K562 (cell line): Measurements from ENCODE around the gene FBXO17. TPM values are rescaled to one million over a fixed set of nuclear protein-coding genes. Genes with fewer than 3 reads are reported as not detected.
A peak's percentile ranks its signal among the peaks of the same experiment; 100 is the strongest.

Source experiments
- ATAC-seq: fragments of 200-7000 bp; cut with Tn5 transposase; 3 replicates; pipeline ENCODE4 v1.9.1; 2020; ENCODE audit warnings: moderate library complexity
- BruUV-seq: library from RNA; stranded (reverse); fragments of 400-500 nt; replicated peaks from 2 replicates; lab custom pipeline; 2021; lab: Mats Ljungman, UMichigan
- CTCF ChIA-PET: fragments of 300-600 bp; formaldehyde crosslinking; extraction: SDS; loops from one replicate; lab custom pipeline; 2021; ENCODE audit warnings: low intra/inter-chr PET ratio; lab: Yijun Ruan, JAX
- POLR2A ChIA-PET: fragments of 300-600, 350-650 bp; sonication (Branson Sonifier 250); formaldehyde crosslinking; extraction: SDS; loops from one replicate; lab custom pipeline; 2021; ENCODE audit warnings: antibody characterized with exemption, inconsistent platforms; lab: Yijun Ruan, JAX
- DNase-seq, 4 experiments: peaks; one replicate each; pipeline versions ENCODE4 v3.0.0 to v3.0.0-alpha.2; 2011 to 2018; ENCODE audit warnings: low spot score in 3 of 4, mixed read lengths in 3 of 4; ENCODE audit errors: extremely low read depth in 1 of 4
- FAIRE-seq: peaks from 2 replicates; lab custom pipeline; 2011; peaks lifted over from hg19 to GRCh38; lab: Jason Lieb, UNC
- H2AFZ ChIP-seq: 2 replicates; pipeline ENCODE4 v1.6.0; 2011; ENCODE audit warnings: low read depth, low read length, control low read depth, inconsistent platforms
- H3K27ac ChIP-seq: fragments of 200-600 bp; 3 replicates; pipeline ENCODE4 v1.8.0; 2011; ENCODE audit warnings: low read depth, mild to moderate bottlenecking, control low read depth, inconsistent platforms, low read length, moderate library complexity, mixed read lengths; ENCODE audit errors: extremely low read depth
- H3K27me3 ChIP-seq, 2 experiments: fragments of 300-600 bp in 1 of 2; 2 replicates in 1 of 2; 3 replicates in 1 of 2; pipeline versions ENCODE4 v1.6.0 to v1.8.0; 2011; ENCODE audit warnings: inconsistent platforms in 2 of 2, low read length in 2 of 2, mild to moderate bottlenecking in 1 of 2, mixed read lengths in 1 of 2, moderate library complexity in 1 of 2; ENCODE audit not compliant: control insufficient read depth in 2 of 2, insufficient read depth in 2 of 2
- H3K36me3 ChIP-seq: fragments of 300-600 bp; 3 replicates; pipeline ENCODE4 v1.8.0; 2011; ENCODE audit warnings: mild to moderate bottlenecking, low read length, inconsistent platforms; ENCODE audit not compliant: control insufficient read depth, insufficient read depth
- H3K4me1 ChIP-seq, 2 experiments: fragments of 200-600 bp in 1 of 2; replicated peaks in 1 of 2; 2 replicates in 1 of 2; 3 replicates in 1 of 2; pipeline versions ENCODE4 v1.5.1 to v1.8.0; 2011; ENCODE audit warnings: inconsistent platforms in 2 of 2, low read length in 2 of 2, mild to moderate bottlenecking in 1 of 2, mixed read lengths in 1 of 2, moderate library complexity in 1 of 2; ENCODE audit not compliant: control insufficient read depth in 2 of 2, insufficient read depth in 2 of 2
- H3K4me2 ChIP-seq: 2 replicates; pipeline ENCODE4 v1.6.1; 2011; ENCODE audit warnings: low read length, control low read depth, inconsistent platforms, mixed read lengths; ENCODE audit not compliant: insufficient read depth
- H3K4me3 ChIP-seq: fragments of 200-600 bp; sonication (generic), shearing (Covaris generic); 2 replicates; pipeline ENCODE4 v1.5.1; 2016; ENCODE audit warnings: control low read depth, inconsistent platforms
- H3K79me2 ChIP-seq: fragments of 200-600 bp; 3 replicates; pipeline ENCODE4 v1.8.0; 2011; ENCODE audit warnings: low read length, inconsistent platforms; ENCODE audit not compliant: control insufficient read depth, insufficient read depth
- H3K9ac ChIP-seq, 2 experiments: 2 replicates each; pipeline versions ENCODE4 v1.6.0 to v1.6.1; 2011; ENCODE audit warnings: low read depth in 2 of 2, low read length in 2 of 2, control low read depth in 1 of 2, inconsistent platforms in 1 of 2, mild to moderate bottlenecking in 1 of 2, mixed read lengths in 1 of 2; ENCODE audit not compliant: insufficient read depth in 1 of 2
- H3K9me1 ChIP-seq: one replicate; pipeline ENCODE4 v1.6.0; 2011; ENCODE audit warnings: inconsistent platforms, mild to moderate bottlenecking, low read length, moderate library complexity; ENCODE audit not compliant: control insufficient read depth, insufficient read depth
- H3K9me3 ChIP-seq: replicated peaks from 2 replicates; pipeline ENCODE4 v1.5.1; 2011; ENCODE audit warnings: low read depth, low read length, inconsistent platforms; ENCODE audit not compliant: control insufficient read depth, insufficient read depth
- H4K20me1 ChIP-seq: replicated peaks from 2 replicates; pipeline ENCODE4 v1.6.1; 2011; ENCODE audit warnings: low read length, inconsistent platforms, mixed read lengths; ENCODE audit not compliant: control insufficient read depth, insufficient read depth
- CREBBP ChIP-seq: IDR thresholded peaks from one replicate; pipeline ENCODE4 v1.6.1; 2012; ENCODE audit warnings: low read depth, mild to moderate bottlenecking, control low read depth, inconsistent platforms, low read length
- RBM25 ChIP-seq: fragments of 200-400 bp; formaldehyde crosslinking; IDR thresholded peaks from 2 replicates; pipeline ENCODE4 v1.6.1; 2018; ENCODE audit warnings: low read length, low read depth, moderate library complexity; ENCODE audit not compliant: severe bottlenecking
- TCF7 ChIP-seq: sonication (generic); IDR thresholded peaks from 2 replicates; pipeline ENCODE4 v1.6.1; 2016; ENCODE audit warnings: antibody characterized with exemption, borderline replicate concordance
- WGBS: fragments of 100-300 bp; shearing (Covaris generic); methylation state at CpG from one replicate; pipeline ENCODE4 v1.1.6; 2016; ENCODE audit warnings: low coverage, mixed read lengths; ENCODE audit not compliant: insufficient coverage; ENCODE audit errors: missing lambda C conversion rate; 5-methylcytosine and 5-hydroxymethylcytosine counted together
- in situ Hi-C: fragments of 300-500 bp; cut with MboI; formaldehyde crosslinking; loops from 4 replicates; pipeline ENCODE4 v1.15.0; 2018; ENCODE audit warnings: inconsistent platforms, mixed read lengths
- intact Hi-C: fragments of 100-400 bp; cut with micrococcal nuclease; formaldehyde crosslinking; loops from 2 replicates; pipeline ENCODE4 v1.14.2; 2022
- polyA plus RNA-seq, 8 experiments: library from polyadenylated mRNA; depleted of rRNA in 4 of 8; stranded (reverse) in 5 of 8; unstranded in 3 of 8; fragments of >200 nt; fragmentation: Nextera tagmentation in 2 of 8; fragmentation: Illumina TruSeq in 1 of 8; extraction: Ambion mirVana in 2 of 8; extraction: Trizol in 1 of 8; gene quantifications; 2 replicates each; pipeline versions ENCODE4 v1.2.1 to v1.2.3, GENCODE V29; 2011 to 2014; ENCODE audit warnings: inconsistent platforms in 1 of 8, missing spikeins in 1 of 8
- total RNA-seq, 7 experiments: library from RNA; depleted of rRNA in 6 of 7; stranded (reverse); fragments of >200 nt in 6 of 7; fragmentation: Illumina TruSeq in 2 of 7; extraction: Trizol in 2 of 7; gene quantifications; 2 replicates each; pipeline versions ENCODE4 v1.2.1 to v1.2.3, GENCODE V29; 2011 to 2021; ENCODE audit warnings: low replicate concordance in 1 of 7

Gene FBXO17
- total and polyA plus RNA-seq, 9 of the 15 experiments (the other 6 are each of a cell fraction or from before 2014, with no cell fraction given), result 4.1 to 27.1 (median 19.0) TPM

DNA sequence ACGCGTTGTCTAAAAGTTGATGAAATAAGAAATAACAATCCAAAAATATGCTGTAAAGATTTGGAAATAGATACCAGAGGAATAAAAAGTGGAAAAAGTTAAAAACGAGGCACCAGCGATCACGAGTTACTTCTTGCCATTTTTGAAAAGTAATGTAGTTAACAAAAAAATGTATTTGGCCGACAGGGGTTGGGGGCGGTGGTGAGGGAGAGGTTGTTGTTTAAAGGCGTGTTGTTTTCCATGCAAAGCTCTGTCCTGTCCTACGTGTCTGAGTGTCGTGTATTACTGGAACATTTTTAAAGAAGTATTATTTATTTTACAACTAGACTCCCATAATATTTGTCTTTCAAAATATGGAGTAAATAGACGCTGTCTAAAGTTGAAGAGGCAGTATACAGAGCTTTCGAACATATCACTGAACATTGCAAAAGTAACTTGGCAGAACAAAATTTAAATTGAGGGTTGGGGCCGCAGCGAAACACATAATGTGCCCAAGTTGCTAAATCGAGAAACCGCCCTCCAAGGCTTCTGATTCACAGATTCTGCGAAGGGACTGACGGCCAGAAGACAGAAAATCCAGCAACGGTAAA lies 823 bp downstream of the FBXO17 start (continued):
- TF ChIP-seq TCF7, result no peak

DNA sequence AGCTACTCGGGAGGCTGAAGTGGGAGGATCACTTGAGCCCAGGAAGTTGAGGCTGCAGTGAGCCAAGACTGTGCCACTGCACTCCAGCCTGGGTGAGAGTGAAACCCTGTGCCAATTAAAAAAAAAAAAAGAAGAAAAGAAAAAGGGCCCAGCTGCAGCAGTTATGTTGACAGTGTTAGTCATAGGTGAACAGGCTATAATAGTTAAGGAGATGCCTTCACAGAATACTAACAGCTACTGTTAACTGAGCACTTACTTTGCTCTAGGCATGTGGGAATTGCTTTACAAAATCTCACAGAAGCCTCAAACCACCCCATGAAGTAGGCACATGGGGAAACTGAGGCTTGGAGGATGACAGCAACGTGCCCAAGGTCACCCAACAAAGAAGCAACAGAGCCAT lies 3.9 kb downstream of the FBXO17 start:
- H3K79me2 ChIP-seq, result peaks cover 28% of the 10 kb centered on the region
- TF ChIP-seq RBM25, result peak; percentile 8
- no peak for TF ChIP-seq CREBBP
- intact Hi-C loops, result no loop called here

More for the DNA sequence above, 3.9 kb downstream of the FBXO17 start:
- ChIA-PET CTCF (interaction anchor here (0.6 kb wide), 1 partner anchor 10 kb away, joined by 4 read pairs; no protein-coding TSS in a partner anchor), POLR2A (interaction anchor here (0.6 to 1.1 kb wide), 3 partner anchors 10 to 529 kb away, joined by 3 to 4 read pairs (median 4); no protein-coding TSS in a partner anchor)
- no peak overlapping the region for H3K4me3 ChIP-seq
- H2AFZ ChIP-seq, result no peak overlapping the region
- 75% methylated on average over 2 of the region's 2 CpGs for WGBS
- peaks cover 23% of the 10 kb centered on the region; the same call in 2 of the 3 replicates for H3K36me3 ChIP-seq
- BruUV-seq, result no TSS peak
- H3K9ac ChIP-seq, result no peak overlapping the region
- H3K9me3 ChIP-seq, result no peaks in the 10 kb centered on the region
- no peaks in the 10 kb centered on the region for H3K9me1 ChIP-seq
- in situ Hi-C loops, result no loop called here
- no peak for ATAC-seq
- H4K20me1 ChIP-seq, result no peaks in the 10 kb centered on the region
- peaks cover 8 to 18% of the 10 kb centered on the region in 2 experiments; a peak in 4 of 5 replicates for H3K4me1 ChIP-seq
- FAIRE-seq, result no peak
- H3K27ac ChIP-seq, result no peak overlapping the region
- no peaks in the 10 kb centered on the region for H3K27me3 ChIP-seq
- no peak for DNase-seq
- H3K4me2 ChIP-seq, result no peak overlapping the region
